Measurements from ENCODE around the gene GALNT2. TPM values are rescaled to one million over a fixed set of nuclear protein-coding genes. Genes with fewer than 3 reads are reported as not detected.

The GALNT2 gene
- total and polyA plus RNA-seq, 8 donors: 18.3 to 118 (median 57.3) TPM

DNA sequence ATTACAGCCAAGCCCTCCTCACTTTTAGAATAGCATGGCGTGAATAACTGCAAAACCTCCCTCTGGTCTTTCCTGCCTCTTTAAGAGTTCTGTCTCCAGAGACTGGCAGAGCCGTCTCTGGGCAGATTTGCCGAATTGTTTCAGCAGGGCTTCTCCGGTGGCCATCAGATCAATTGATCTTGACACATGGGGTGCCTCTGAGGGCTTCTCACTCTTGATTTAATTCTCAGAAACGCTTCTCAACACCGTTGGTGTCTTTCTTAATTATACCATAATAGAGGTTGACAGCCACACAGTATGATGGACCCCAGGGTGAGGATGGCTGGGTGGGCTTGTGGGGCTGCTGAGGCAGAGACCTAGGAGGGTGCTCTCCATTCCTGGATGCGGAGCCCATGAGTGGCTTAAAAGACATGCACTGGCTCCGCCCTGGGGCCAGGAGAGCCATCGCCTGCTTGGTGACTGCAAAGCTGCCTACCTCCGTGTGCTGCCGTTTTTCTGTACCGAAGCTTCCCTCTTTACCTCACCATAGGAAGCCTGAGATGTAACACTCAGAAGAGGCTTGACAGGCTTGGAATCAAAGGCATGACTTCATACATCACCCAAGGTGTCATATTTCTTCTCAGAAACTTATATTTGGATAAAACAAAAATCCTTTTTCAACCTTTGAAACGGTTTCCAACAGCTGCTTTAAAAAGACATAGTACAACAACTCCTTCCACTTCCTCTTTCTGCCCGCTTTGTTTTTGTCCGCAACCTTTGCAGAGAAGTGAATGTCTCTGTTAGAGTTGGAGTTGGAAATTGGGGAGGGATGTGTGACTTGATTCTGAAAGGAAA lies 82.9 kb downstream of the GALNT2 start:
- no peaks in the 10 kb centered on the region for H3K9me3 ChIP-seq
- H3K27me3 ChIP-seq: no peaks in the 10 kb centered on the region
- no peak for DNase-seq
- H3K4me1 ChIP-seq: peaks cover 29 to 73% (median 47%) of the 10 kb centered on the region in 3 donors
- 60 to 65% methylated on average over 15 of the region's 15 CpGs for WGBS, 2 donors
- intact Hi-C loops (cut with DNase I): no loop called here
- no peaks in the 10 kb centered on the region for H3K36me3 ChIP-seq
- TF ChIP-seq, protein P1, sequence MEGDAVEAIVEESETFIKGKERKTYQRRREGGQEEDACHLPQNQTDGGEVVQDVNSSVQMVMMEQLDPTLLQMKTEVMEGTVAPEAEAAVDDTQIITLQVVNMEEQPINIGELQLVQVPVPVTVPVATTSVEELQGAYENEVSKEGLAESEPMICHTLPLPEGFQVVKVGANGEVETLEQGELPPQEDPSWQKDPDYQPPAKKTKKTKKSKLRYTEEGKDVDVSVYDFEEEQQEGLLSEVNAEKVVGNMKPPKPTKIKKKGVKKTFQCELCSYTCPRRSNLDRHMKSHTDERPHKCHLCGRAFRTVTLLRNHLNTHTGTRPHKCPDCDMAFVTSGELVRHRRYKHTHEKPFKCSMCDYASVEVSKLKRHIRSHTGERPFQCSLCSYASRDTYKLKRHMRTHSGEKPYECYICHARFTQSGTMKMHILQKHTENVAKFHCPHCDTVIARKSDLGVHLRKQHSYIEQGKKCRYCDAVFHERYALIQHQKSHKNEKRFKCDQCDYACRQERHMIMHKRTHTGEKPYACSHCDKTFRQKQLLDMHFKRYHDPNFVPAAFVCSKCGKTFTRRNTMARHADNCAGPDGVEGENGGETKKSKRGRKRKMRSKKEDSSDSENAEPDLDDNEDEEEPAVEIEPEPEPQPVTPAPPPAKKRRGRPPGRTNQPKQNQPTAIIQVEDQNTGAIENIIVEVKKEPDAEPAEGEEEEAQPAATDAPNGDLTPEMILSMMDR (IDR thresholded peaks at IDR 0.05): no peak
- H3K27ac ChIP-seq: peak overlapping the region in 2 of 4 donors; percentile 13 to 48
- H3K4me3 ChIP-seq: no peak overlapping the region
- peak in 1 of 4 donors; percentile 8 for ATAC-seq
- no peak for FAIRE-seq

DNA sequence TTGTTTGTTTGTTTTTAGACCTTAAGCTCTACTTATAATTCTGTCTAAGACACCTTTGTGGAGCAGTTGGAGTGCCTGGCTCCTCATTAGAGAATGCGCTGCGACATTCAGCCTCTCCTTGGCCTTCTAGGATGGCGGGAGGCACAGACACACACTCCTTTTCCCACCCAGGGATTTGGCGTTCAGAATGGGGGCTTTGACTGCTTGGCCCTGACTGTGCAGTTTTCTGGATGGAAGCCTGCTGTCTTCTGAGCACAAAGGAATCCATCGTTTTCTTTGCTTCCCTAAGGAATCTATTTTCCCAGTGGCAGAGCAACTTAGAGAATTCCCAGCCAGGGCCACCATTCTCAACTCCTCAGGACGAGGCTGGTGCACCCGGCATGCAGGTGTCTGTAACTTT lies 83.6 kb downstream of the GALNT2 start:
- intact Hi-C loops (cut with DNase I): no loop called here
- Histone ChIP-seq H3K4me1 (peaks cover 22 to 73% (median 40%) of the 10 kb centered on the region in 3 donors), H3K9me3 (no peaks in the 10 kb centered on the region), H3K27ac (peak overlapping the region in 1 of 4 donors; percentile 13), H3K4me3 (no peak overlapping the region), H3K36me3 (no peaks in the 10 kb centered on the region), H3K27me3 (no peaks in the 10 kb centered on the region)
- DNase-seq (no peak), FAIRE-seq (no peak), ATAC-seq (no peak)
- 66 to 68% methylated on average over 7 of the region's 7 CpGs for WGBS, 2 donors
- TF ChIP-seq, protein P1 (IDR thresholded peaks at IDR 0.05): no peak

DNA sequence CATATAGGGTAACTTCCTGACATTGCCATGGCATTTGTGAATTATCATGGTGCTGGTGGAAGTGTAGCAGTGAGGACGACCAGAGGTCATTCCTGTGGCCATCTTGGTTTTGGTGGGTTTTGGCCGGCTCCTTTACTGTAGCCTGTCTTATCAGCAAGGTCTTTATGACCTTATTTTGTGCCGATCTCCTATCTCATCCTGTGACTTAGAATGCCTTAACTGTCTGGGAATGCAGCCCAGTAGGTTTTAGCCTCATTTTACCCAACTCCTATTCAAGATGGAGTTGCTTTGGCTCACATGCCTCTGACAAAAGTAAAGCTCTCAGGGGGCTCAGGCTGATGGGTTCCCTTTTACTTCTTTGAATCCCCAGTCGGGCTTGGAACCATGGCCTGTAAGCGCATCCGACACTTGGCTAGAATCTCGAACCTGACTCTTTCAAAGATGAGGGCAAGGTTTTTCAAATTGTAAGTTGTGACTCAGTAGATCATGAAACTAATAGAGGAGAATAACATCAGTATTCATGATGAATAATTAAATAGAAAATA lies 85.0 kb downstream of the GALNT2 start:
- H3K27me3 ChIP-seq: no peaks in the 10 kb centered on the region
- peaks cover 9 to 62% (median 31%) of the 10 kb centered on the region in 3 donors for H3K4me1 ChIP-seq

DNA sequence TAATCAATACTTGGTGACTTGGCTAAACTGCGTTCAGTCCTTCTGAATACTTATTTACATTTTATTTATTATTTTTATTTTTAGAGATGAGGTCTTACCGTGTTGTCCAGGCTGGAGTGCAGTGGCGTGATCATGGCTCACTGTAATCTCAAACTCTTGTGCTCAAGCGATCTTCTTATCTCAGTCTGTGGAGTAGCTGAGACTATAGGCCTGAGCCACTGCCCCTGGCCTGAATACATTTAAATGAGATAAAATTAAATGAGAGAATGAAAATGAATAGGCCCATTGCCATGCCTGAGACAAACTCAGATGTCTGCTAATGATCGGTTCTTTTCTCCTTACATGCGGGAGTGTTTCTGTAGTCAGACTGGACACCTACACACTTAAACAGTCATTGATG lies 86.0 kb downstream of the GALNT2 start:
- 42 to 43% methylated on average over 6 of the region's 6 CpGs for WGBS, 2 donors
- TF ChIP-seq, protein P1 (IDR thresholded peaks at IDR 0.05): no peak
- H3K27me3 ChIP-seq: no peaks in the 10 kb centered on the region
- DNase-seq (no peak), ATAC-seq (no peak), FAIRE-seq (no peak)
- peaks cover 13 to 57% (median 22%) of the 10 kb centered on the region in 3 donors for H3K4me1 ChIP-seq
- H3K9me3 ChIP-seq: no peaks in the 10 kb centered on the region
- intact Hi-C loops (cut with DNase I): no loop called here
- H3K4me3 ChIP-seq: no peak overlapping the region
- H3K27ac ChIP-seq: peak overlapping the region in 1 of 4 donors; percentile 3
- no peaks in the 10 kb centered on the region for H3K36me3 ChIP-seq

More for the DNA sequence above, 85.0 kb downstream of the GALNT2 start:
- 76 to 82% methylated on average over 7 of the region's 7 CpGs for WGBS, 2 donors
- H3K9me3 ChIP-seq: no peaks in the 10 kb centered on the region
- H3K27ac ChIP-seq: no peak overlapping the region
- no peak for FAIRE-seq
- TF ChIP-seq, protein P1 (IDR thresholded peaks at IDR 0.05): no peak
- ATAC-seq: no peak
- intact Hi-C loops (cut with DNase I): no loop called here
- no peak for DNase-seq
- H3K36me3 ChIP-seq: no peaks in the 10 kb centered on the region
- H3K4me3 ChIP-seq: no peak overlapping the region

All from pancreas (tissue), 10 donors.